Measurements from ENCODE around the gene PDE7B.

The PDE7B gene

DNA sequence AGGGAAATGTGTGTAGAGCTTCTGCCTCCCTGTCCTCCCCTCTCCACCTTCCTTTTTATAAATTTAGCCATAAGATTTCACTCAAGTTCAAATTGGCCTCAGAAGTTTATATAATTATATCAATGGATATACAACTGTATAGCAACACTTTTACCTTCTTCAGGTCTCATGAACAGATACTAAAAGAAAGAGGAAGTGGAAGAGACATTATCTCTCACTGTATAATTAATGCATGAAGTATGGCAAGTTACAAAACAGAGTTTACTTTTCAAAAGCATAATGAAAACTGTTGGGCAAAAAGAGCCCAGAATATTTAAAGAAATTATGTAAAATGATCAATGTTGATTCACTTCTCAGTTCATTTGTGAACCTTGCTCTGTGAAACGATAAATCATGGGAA, 99.7 kb downstream of the PDE7B start:
- H3K4me1 ChIP-seq (ENCODE audit: low read length): no peaks in the 10 kb centered on the region
- no peak overlapping the region for H3K27ac ChIP-seq (ENCODE audit: low read length)
- H2AFZ ChIP-seq (ENCODE audit: low read length): no peak overlapping the region
- H3K4me2 ChIP-seq (ENCODE audit: low read depth, low read length): no peak overlapping the region
- no peaks in the 10 kb centered on the region for H3K79me2 ChIP-seq (ENCODE audit: low read length)
- TF ChIP-seq EZH2 (optimal IDR thresholded peaks at IDR 0.05; ENCODE audit: low read depth, low read length) (no peak), EZH2phosphoT487 (IDR thresholded peaks at IDR 0.05; ENCODE audit: low read length) (no peak), CTCF (IDR thresholded peaks at IDR 0.05; ENCODE audit: low read length) (no peak)
- H3K36me3 ChIP-seq (replicated peaks; ENCODE audit: insufficient read depth, low read length): no peaks in the 10 kb centered on the region
- no peak overlapping the region for H3K4me3 ChIP-seq (ENCODE audit: low read length)
- H4K20me1 ChIP-seq (ENCODE audit: insufficient read depth, low read length): no peaks in the 10 kb centered on the region
- no peak for DNase-seq
- H3K9ac ChIP-seq (ENCODE audit: low read length): no peak overlapping the region
- no peaks in the 10 kb centered on the region for H3K27me3 ChIP-seq (replicated peaks; ENCODE audit: insufficient read depth, low read length)
- H3K9me2 ChIP-seq (replicated peaks; ENCODE audit: insufficient read depth, low read length): no peaks in the 10 kb centered on the region
- no peaks in the 10 kb centered on the region for H3K9me3 ChIP-seq (replicated peaks; ENCODE audit: insufficient read depth, low read length)
- no peaks in the 10 kb centered on the region for H3F3A ChIP-seq (ENCODE audit: insufficient read depth, low read length)

GRCh38 chr6:135953818-135954217, 102.3 kb downstream of the PDE7B start:
- Histone ChIP-seq H3K27ac (ENCODE audit: low read length) (no peak overlapping the region), H3K79me2 (ENCODE audit: low read length) (no peaks in the 10 kb centered on the region), H3K4me3 (ENCODE audit: low read length) (no peak overlapping the region), H3K4me1 (ENCODE audit: low read length) (no peaks in the 10 kb centered on the region), H3K9me2 (replicated peaks; ENCODE audit: insufficient read depth, low read length) (no peaks in the 10 kb centered on the region), H2AFZ (ENCODE audit: low read length) (no peak overlapping the region), H3K4me2 (ENCODE audit: low read depth, low read length) (no peak overlapping the region), H3K27me3 (replicated peaks; ENCODE audit: insufficient read depth, low read length) (no peaks in the 10 kb centered on the region), H3K9ac (ENCODE audit: low read length) (no peak overlapping the region), H3K36me3 (replicated peaks; ENCODE audit: insufficient read depth, low read length) (no peaks in the 10 kb centered on the region), H3K9me3 (replicated peaks; ENCODE audit: insufficient read depth, low read length) (no peaks in the 10 kb centered on the region), H3F3A (ENCODE audit: insufficient read depth, low read length) (no peaks in the 10 kb centered on the region), H4K20me1 (ENCODE audit: insufficient read depth, low read length) (no peaks in the 10 kb centered on the region)
- DNase-seq: no peak
- TF ChIP-seq CTCF (IDR thresholded peaks at IDR 0.05; ENCODE audit: low read length) (no peak), EZH2 (optimal IDR thresholded peaks at IDR 0.05; ENCODE audit: low read depth, low read length) (no peak), EZH2phosphoT487 (IDR thresholded peaks at IDR 0.05; ENCODE audit: low read length) (no peak)

DNA sequence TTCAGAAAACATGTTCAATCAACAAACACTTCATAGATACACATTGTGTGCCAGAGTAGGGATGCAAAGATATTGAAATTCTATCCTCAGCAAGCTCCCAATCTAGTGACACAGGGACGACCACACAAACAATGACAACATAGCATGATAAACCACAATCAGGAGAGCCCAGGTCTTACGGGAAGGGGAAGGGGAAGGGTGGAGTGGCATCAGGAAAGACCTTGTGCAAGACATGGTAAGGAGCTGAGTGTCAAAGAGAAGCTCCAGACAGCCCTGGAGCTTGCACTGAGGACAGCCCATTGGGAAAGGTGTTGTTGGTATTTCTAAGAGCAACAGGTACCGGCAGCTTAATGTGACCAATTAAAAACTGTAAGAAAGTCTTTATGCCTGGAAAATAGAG, 103.6 kb downstream of the PDE7B start:
- H3K27ac ChIP-seq (ENCODE audit: low read length): no peak overlapping the region
- no peak overlapping the region for H3K4me3 ChIP-seq (ENCODE audit: low read length)
- TF ChIP-seq EZH2phosphoT487 (IDR thresholded peaks at IDR 0.05; ENCODE audit: low read length) (no peak), CTCF (IDR thresholded peaks at IDR 0.05; ENCODE audit: low read length) (no peak), EZH2 (optimal IDR thresholded peaks at IDR 0.05; ENCODE audit: low read depth, low read length) (no peak)

More for the DNA sequence above, 103.6 kb downstream of the PDE7B start:
- Histone ChIP-seq H4K20me1 (ENCODE audit: insufficient read depth, low read length) (no peaks in the 10 kb centered on the region), H3K9me3 (replicated peaks; ENCODE audit: insufficient read depth, low read length) (no peaks in the 10 kb centered on the region), H3K79me2 (ENCODE audit: low read length) (no peaks in the 10 kb centered on the region), H2AFZ (ENCODE audit: low read length) (no peak overlapping the region), H3K4me2 (ENCODE audit: low read depth, low read length) (no peak overlapping the region), H3K36me3 (replicated peaks; ENCODE audit: insufficient read depth, low read length) (no peaks in the 10 kb centered on the region), H3K9me2 (replicated peaks; ENCODE audit: insufficient read depth, low read length) (no peaks in the 10 kb centered on the region), H3K9ac (ENCODE audit: low read length) (no peak overlapping the region), H3K4me1 (ENCODE audit: low read length) (no peaks in the 10 kb centered on the region), H3K27me3 (replicated peaks; ENCODE audit: insufficient read depth, low read length) (no peaks in the 10 kb centered on the region), H3F3A (ENCODE audit: insufficient read depth, low read length) (no peaks in the 10 kb centered on the region)
- no peak for DNase-seq

All from MM.1S (cell line).